BE2C (cell line): ENCODE measurements around the gene POU5F1.
"Not testable (repeated sequence)": the region's sequence is repeated elsewhere in the genome, so short reads cannot be mapped to it uniquely, and the experiment has no call there.

Experiments used
- DNase-seq: peaks from one replicate; pipeline ENCODE4 v3.0.0-alpha.2; 2020
- H3K27me3 ChIP-seq: fragments of 250-450 bp; sonication (Bioruptor Pico); 2 replicates; pipeline ENCODE4 v1.5.1; 2020; ENCODE audit warnings: mild to moderate bottlenecking
- H3K36me3 ChIP-seq: fragments of 250-450 bp; sonication (Bioruptor Pico); 2 replicates; pipeline ENCODE4 v1.5.1; 2020; ENCODE audit warnings: mild to moderate bottlenecking
- H3K4me1 ChIP-seq: fragments of 250-450 bp; sonication (Bioruptor Pico); 2 replicates; pipeline ENCODE4 v1.5.1; 2020
- H3K4me3 ChIP-seq: 2 replicates; pipeline ENCODE4 v1.5.1; 2011; ENCODE audit warnings: low read depth, low read length
- H3K9me3 ChIP-seq: fragments of 250-450 bp; sonication (Bioruptor Pico); 2 replicates; pipeline ENCODE4 v1.5.1; 2020
- CTCF ChIP-seq: IDR thresholded peaks from 2 replicates; pipeline ENCODE4 v1.5.1; 2012; ENCODE audit warnings: mild to moderate bottlenecking, low read depth, low read length

POU5F1 gene

DNA sequence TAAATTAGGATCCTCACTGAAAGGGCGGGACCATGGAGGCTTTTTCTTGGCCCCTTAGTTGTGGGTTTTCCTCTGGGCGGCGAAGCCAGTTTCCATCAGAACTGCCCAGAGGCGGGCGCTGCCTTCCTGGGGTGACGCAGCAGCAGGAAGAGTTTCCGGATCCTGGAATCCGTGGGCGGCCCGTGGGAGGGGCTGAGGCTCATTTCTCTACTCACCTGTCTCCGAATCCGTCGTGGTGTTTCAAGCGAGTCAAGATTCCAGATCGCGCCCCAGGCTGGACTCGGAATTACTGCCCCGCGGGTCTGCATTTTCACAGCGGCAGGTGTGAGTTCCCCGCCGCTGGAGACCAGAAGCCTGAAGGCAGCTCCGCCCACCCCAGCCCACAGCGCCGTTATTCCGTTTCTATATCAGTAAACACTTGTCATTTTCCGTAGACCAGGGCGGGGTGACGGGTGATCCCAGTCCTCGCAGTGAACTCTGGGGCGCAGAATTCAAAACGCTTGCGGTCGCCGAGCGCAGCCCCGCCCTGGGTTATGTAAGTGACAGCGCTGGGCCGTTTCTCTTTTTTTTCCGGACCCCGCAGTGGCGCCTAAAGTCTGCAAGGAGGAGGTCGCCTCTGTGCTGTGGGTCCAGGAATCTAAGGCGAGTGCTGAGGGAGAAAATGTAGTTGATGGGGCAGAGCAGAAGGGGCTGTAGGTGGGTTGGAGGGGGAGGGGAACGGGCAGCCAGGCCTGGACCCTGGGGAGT lies 27.2 kb upstream of the POU5F1 start:
- no peaks in the 10 kb centered on the region for H3K27me3 ChIP-seq
- DNase-seq = peak; percentile 74
- peak overlapping the region; percentile 72 for H3K4me3 ChIP-seq
- H3K36me3 ChIP-seq = no peaks in the 10 kb centered on the region
- H3K4me1 ChIP-seq = no peaks in the 10 kb centered on the region
- TF ChIP-seq CTCF = no peak
- no peaks in the 10 kb centered on the region for H3K9me3 ChIP-seq

DNA sequence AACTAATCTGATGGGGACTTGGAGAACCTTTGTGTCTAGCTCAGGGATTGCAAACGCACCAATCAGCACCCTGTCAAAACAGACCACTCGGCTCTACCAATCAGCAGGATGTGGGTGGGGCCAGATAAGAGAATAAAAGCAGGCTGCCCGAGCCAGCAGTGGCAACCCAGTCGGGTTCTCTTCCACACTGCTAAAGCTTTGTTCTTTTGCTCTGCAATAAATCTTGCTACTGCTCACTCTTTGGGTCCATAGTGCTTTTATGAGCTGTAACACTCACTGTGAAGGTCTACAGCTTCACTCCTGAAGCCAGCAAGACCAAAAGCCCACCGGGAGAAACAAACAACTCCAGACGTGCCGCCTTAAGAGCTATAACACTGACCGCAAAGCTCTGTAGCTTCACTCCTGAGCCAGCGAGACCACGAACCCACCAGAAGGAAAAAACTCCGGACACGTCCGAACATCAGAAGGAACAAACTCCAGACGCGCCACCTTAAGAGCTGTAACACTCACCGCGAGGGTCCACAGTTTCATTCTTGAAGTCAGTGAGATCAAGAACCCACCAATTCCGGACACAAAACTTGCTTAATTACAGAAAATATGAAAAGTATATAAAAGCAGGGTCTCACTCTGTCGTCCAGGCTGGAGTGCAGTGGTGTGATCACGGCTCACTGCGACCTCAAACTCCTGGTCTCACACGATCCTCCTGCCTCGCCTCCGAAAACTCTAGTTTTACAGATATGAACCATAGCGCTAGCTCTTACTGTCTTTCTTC lies 26.0 kb upstream of the POU5F1 start:
- peak overlapping the region; percentile 72 for H3K4me3 ChIP-seq
- H3K36me3 ChIP-seq = not testable (repeated sequence)

DNA sequence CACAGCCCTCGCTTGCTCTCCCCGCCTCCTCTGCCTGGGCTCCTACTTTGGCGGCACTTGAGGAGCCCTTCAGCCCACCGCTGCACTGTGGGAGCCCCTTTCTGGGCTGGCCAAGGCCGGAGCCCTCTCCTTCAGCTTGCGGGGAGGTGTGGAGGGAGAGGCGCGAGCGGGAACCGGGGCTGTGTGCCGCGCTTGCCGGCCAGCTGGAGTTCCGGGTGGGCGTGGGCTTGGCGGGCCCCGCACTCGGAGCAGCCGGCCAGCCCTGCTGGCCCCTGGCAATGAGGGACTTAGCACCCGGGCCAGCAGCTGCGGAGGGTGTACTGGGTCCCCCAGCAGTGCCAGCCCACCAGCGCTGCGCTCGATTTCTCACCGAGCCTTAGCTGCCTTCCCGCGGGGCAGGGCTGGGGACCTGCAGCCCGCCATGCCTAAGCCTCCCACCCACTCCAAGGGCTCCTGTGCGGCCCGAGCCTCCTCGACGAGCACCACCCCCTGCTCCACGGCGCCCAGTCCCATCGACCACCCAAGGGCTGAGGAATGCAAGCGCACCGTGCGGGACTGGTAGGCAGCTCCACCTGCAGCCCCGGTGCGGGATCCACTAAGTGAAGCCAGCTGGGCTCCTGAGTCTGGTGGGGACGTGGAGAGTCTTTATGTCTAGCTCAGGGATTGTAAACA lies 25.0 kb upstream of the POU5F1 start:
- not testable (repeated sequence) for H3K27me3 ChIP-seq, H3K36me3 ChIP-seq, H3K4me1 ChIP-seq, H3K9me3 ChIP-seq, H3K4me3 ChIP-seq, DNase-seq

More for the DNA sequence above, 26.0 kb upstream of the POU5F1 start:
- not testable (repeated sequence) for H3K9me3 ChIP-seq, H3K27me3 ChIP-seq, H3K4me1 ChIP-seq, DNase-seq

DNA sequence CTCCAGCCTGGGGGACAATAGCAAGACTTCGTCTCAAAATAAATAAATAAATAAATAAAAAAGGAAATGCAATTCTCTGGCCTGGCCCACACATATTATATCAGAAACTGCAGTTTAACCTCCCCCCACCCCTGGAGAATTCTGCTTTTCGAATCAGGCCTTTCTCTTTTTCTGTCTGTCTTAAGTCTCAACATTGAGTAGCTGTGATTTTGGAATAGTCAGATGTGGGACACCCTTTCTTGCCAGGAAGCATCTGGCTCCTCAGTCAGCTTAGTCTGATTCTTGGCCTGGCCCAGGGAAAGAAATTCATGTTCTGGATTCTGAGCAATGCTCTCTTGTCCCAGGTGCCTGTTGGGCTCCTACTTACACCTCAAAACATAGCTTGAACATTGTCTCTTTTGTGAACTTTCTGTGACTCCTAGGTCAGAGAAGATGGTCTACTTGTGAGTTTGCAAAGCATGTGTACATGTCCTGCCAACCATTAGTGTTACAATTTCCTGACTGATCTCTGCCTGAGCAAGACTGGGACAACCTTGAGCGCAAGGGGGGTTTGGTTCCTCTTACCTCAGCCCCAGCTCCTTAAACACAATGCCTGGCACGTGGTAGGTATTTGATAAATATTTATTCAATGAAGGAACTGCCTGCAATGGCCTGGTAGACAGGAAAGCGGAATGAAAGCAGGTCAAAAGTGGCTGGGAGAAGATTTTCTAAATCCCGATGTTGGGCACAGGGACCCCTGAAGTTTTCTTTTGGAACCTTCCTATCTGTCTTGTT lies 23.8 kb upstream of the POU5F1 start:
- H3K4me1 ChIP-seq = no peaks in the 10 kb centered on the region
- no peak for DNase-seq
- no peak overlapping the region for H3K4me3 ChIP-seq
- H3K36me3 ChIP-seq = no peaks in the 10 kb centered on the region
- H3K9me3 ChIP-seq = no peaks in the 10 kb centered on the region
- no peak for TF ChIP-seq CTCF
- H3K27me3 ChIP-seq = no peaks in the 10 kb centered on the region

DNA sequence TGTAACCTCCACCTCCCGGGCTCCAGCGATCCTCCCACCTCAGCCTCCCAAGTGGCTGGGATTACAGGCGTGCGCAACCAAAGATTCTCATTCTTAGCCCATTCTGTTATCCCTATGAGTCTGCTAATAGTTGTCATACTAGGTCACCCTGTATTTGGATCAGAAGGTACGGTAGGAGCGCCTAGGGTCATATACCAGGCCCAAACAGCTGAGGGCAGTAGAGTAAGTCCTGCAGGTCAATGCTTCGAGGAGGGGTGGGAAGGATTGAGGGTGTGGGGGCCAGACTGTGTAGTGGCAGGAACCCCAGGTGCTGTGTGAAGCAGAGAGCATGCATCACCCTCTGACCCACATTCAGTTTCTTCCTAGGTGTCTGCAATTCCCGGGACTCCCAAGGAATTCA lies 22.7 kb upstream of the POU5F1 start:
- H3K4me1 ChIP-seq = no peaks in the 10 kb centered on the region
- no peak for DNase-seq
- no peaks in the 10 kb centered on the region for H3K36me3 ChIP-seq
- TF ChIP-seq CTCF = no peak
- no peaks in the 10 kb centered on the region for H3K9me3 ChIP-seq
- H3K27me3 ChIP-seq = no peaks in the 10 kb centered on the region
- no peak overlapping the region for H3K4me3 ChIP-seq

GRCh38 chr6:31192431-31193105 lies 22.1 kb upstream of the POU5F1 start:
- not testable (repeated sequence) for H3K36me3 ChIP-seq
- DNase-seq = peak; percentile 76

More at GRCh38 chr6:31192431-31193105, 22.1 kb upstream of the POU5F1 start:
- not testable (repeated sequence) for H3K9me3 ChIP-seq, H3K27me3 ChIP-seq, H3K4me3 ChIP-seq, H3K4me1 ChIP-seq
- TF ChIP-seq CTCF = peak; percentile 75
